GM10248 (cell line): Measurements from ENCODE around the gene GCNA.
"Not testable (repeated sequence)": the region's sequence is repeated elsewhere in the genome, so short reads cannot be mapped to it uniquely, and the experiment has no call there.

ENCODE experiments used
- CTCF ChIA-PET: fragments of 300-600 bp; sonication (Branson Sonifier 250); formaldehyde crosslinking; extraction: SDS; loops from one replicate; lab custom pipeline; 2021; ENCODE audit warnings: antibody characterized with exemption; lab: Yijun Ruan, JAX
- POLR2A ChIA-PET: fragments of 350-650 bp; sonication (Branson Sonifier 250); formaldehyde crosslinking; extraction: SDS; loops from one replicate; lab custom pipeline; 2020; ENCODE audit warnings: antibody characterized with exemption; lab: Yijun Ruan, JAX
- DNase-seq: peaks from one replicate; pipeline ENCODE4 v3.0.0; 2012; ENCODE audit errors: extremely low spot score
- CTCF ChIP-seq: IDR thresholded peaks from 2 replicates; pipeline ENCODE4 v1.5.1; 2012; ENCODE audit warnings: mild to moderate bottlenecking, low read depth; ENCODE audit errors: extremely low read depth, missing control alignments, control extremely low read depth

GCNA gene

GRCh38 chrX:71609095-71609750 lies 31.0 kb downstream of the GCNA start:
- CTCF ChIA-PET, result interaction anchor here (0.9 to 1.5 kb wide), 3 partner anchors 11 to 43 kb away, joined by 3 to 6 read pairs (median 3); no protein-coding TSS in a partner anchor
- no peak for TF ChIP-seq CTCF
- POLR2A ChIA-PET, result no interaction called here
- DNase-seq, result no peak

GRCh38 chrX:71611736-71612135 lies 33.5 kb downstream of the GCNA start:
- CTCF ChIA-PET, DNase-seq, POLR2A ChIA-PET: not testable (repeated sequence)

DNA sequence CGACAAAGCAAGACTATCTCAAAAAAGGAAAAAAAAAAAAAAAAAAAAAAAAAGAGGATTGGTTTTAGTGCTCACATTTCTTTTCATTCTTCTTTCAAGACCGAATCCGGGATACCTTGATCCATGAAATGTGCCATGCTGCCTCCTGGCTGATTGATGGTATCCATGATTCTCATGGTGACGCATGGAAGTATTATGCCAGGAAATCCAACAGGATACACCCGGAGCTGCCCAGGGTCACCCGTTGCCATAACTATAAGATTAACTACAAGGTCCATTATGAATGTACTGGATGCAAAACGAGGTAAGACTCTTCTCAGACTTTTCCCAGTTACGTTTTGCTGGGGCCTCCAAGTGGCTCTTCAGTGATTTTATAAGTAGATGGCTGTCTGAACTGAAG lies 34.0 kb downstream of the GCNA start:
- DNase-seq, result no peak
- ChIA-PET POLR2A (no interaction called here), CTCF (no interaction called here)
- no peak for TF ChIP-seq CTCF

DNA sequence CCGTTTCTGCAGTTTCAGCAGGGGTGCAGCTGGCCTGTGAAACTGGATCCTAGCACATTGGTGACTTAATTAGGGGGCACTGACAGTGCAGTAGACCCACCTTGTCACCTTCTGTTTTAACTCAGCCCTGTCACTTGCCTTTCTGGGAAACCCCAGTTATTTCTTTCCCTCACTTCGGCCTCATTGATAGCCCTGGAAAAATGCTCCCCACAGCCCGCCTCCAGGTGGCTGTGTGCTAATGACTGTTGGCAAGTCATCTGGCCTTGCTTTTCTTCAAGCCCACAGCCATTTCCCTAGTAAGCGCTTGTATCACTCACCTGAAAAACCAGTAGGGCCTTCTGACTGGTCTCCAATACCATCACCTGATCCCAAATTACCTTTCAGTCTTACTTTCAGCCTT lies 36.8 kb downstream of the GCNA start:
- no peak for TF ChIP-seq CTCF
- CTCF ChIA-PET, result interaction anchor here (1.1 kb wide), 1 partner anchor 35 kb away, joined by 6 read pairs; no protein-coding TSS in a partner anchor
- POLR2A ChIA-PET, result no interaction called here

GRCh38 chrX:71615954-71616353 lies 37.7 kb downstream of the GCNA start:
- ChIA-PET CTCF (interaction anchor here (1.1 kb wide), 1 partner anchor 34 kb away, joined by 6 read pairs; no protein-coding TSS in a partner anchor), POLR2A (no interaction called here)
- TF ChIP-seq CTCF, result no peak
- no peak for DNase-seq

More for the DNA sequence above, 36.8 kb downstream of the GCNA start:
- no peak for DNase-seq

DNA sequence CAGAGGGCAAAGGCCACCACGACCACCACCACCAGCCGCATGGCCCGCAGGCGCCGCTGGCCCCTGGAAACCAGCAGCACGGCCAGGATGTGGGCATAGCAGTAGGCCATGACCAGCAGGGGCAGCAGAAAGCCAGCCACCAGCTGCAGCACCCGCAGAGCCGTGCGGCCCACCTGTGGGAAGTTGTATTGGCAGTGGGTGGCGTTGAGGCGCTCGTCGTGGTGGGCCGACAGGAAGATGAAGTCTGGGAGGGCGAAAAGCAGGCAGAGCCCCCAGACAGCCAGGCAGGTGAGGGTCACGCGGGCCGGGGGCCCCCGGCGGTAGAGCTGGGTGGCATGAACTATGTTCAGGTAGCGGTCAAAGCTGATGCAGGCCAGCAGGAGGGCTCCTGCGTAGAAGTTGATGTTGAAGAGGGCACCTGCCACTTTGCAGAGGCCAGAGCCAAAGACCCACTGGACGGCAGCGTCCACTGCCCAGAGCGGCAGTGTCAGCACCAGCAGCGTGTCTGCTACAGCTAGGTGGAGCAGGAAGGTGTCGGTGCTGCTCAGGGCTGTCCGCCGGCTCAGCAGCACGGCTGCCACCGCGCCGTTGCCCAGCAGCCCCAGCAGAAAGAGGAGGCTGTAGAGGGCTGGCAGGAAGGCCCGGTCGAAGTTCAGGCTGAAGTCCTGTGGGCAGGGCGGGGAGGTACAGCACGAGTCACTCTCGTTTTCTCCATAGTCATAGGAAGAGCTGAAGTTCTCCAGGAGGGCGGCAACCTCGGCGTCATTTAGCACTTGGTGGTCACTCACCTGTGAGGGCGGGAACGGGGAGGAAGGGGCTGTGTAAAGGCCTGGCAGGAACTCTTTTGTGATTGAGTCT lies 38.7 kb downstream of the GCNA start:
- peak; percentile 15 for TF ChIP-seq CTCF
- no peak for DNase-seq
- ChIA-PET CTCF (no interaction called here), POLR2A (no interaction called here)
